Head of caudate nucleus (tissue), 42 donors: ENCODE data around the gene APOC4.
"Not testable (repeated sequence)": the region's sequence is repeated elsewhere in the genome, so short reads cannot be mapped to it uniquely, and the experiment has no call there.

Source experiments
- DNase-seq, 42 donors: peaks; one replicate each; pipeline versions ENCODE4 v3.0.0 to v3.0.0-alpha.2; 2020 to 2021; ENCODE audit warnings: mixed read lengths in 7 of 42
- intact Hi-C: fragments of 100-400 bp; cut with DNase I; formaldehyde crosslinking; loops from one replicate; pipeline ENCODE4 v1.15.0; 2022

Gene APOC4

GRCh38 chr19:44912854-44913253 lies 29.2 kb upstream of the APOC4 start:
- intact Hi-C loops, result no loop called here

GRCh38 chr19:44913512-44914432 lies 28.3 kb upstream of the APOC4 start:
- DNase-seq, result peak in 1 of 42 donors; percentile 53
- intact Hi-C loops, result not testable (repeated sequence)

More at GRCh38 chr19:44912854-44913253, 29.2 kb upstream of the APOC4 start:
- peak; percentile 78 to 96 (median 90) for DNase-seq

- peak; percentile 77 to 95 (median 87) for DNase-seq
- intact Hi-C loops, result not testable (repeated sequence)
Observed at GRCh38 chr19:44914433-44915206, 27.4 kb upstream of the APOC4 start, which contains the start of gene APOC1. Gene APOC1 (plus strand): TSS chr19:44914608. CDS start chr19:44914892, 284 bp downstream.

GRCh38 chr19:44924243-44924725 lies 17.8 kb upstream of the APOC4 start:
- intact Hi-C loops, result no loop called here
- DNase-seq, result no peak

- intact Hi-C loops, result no loop called here
- DNase-seq, result peak; percentile 77 to 97 (median 90)
Observed at GRCh38 chr19:44925114-44925891, 16.7 kb upstream of the APOC4 start.

GRCh38 chr19:44926245-44927077 lies 15.6 kb upstream of the APOC4 start:
- DNase-seq, intact Hi-C loops: not testable (repeated sequence)

GRCh38 chr19:44927746-44928145 lies 14.3 kb upstream of the APOC4 start:
- DNase-seq, result no peak
- intact Hi-C loops, result no loop called here

GRCh38 chr19:44930088-44930487 lies 11.9 kb upstream of the APOC4 start:
- DNase-seq, result no peak
- intact Hi-C loops, result no loop called here

- intact Hi-C loops, result no loop called here
- DNase-seq, result no peak
Observed at GRCh38 chr19:44931541-44931940, 10.5 kb upstream of the APOC4 start.

GRCh38 chr19:44939668-44940067 lies 2.4 kb upstream of the APOC4 start:
- no peak for DNase-seq
- intact Hi-C loops, result no loop called here

- peak; percentile 19 to 82 (median 62) for DNase-seq
- intact Hi-C loops, result no loop called here
Observed at GRCh38 chr19:44943801-44944249, 1.8 kb downstream of the APOC4 start.

- intact Hi-C loops, result no loop called here
- DNase-seq, result peak in 6 of 42 donors; percentile 16 to 56 (median 29)
Observed at GRCh38 chr19:44947041-44947581, 5.1 kb downstream of the APOC4 start.

GRCh38 chr19:44948237-44948636 lies 6.2 kb downstream of the APOC4 start:
- DNase-seq, result peak in 1 of 42 donors; percentile 10
- intact Hi-C loops, result no loop called here

GRCh38 chr19:44948763-44949374 lies 6.8 kb downstream of the APOC4 start:
- DNase-seq, result no peak
- intact Hi-C loops, result no loop called here

- intact Hi-C loops, result no loop called here
- DNase-seq, result no peak
Observed at GRCh38 chr19:44949550-44949949, 7.5 kb downstream of the APOC4 start.

- intact Hi-C loops, result loop anchor here (5.0 kb wide), 1 partner anchor 49 kb away; no protein-coding TSS in a partner anchor
- DNase-seq, result peak; percentile 55 to 91 (median 77)
Observed at GRCh38 chr19:44951179-44952159, 9.4 kb downstream of the APOC4 start.
